Ascending aorta (tissue), 2 donors: Measurements from ENCODE around the gene COMMD1. TPM values are rescaled to one million over a fixed set of nuclear protein-coding genes. Genes with fewer than 3 reads are reported as not detected.

Experiments
- DNase-seq, 2 donors: peaks; one replicate each; pipeline ENCODE4 v3.0.0-alpha.2; 2019; ENCODE audit warnings: low spot score in 2 of 2
- H3K27ac ChIP-seq, 2 donors: fragments of 200-600 bp; sonication (generic); one replicate each; pipeline ENCODE4 v1.5.1; 2016 to 2017; ENCODE audit warnings: mild to moderate bottlenecking in 1 of 2
- H3K27me3 ChIP-seq: fragments of 200-600 bp; sonication (generic); one replicate; pipeline ENCODE4 v1.5.1; 2017
- H3K36me3 ChIP-seq, 2 donors: fragments of 200-600 bp; sonication (generic); one replicate each; pipeline ENCODE4 v1.5.1; 2016
- H3K4me1 ChIP-seq, 2 donors: fragments of 200-600 bp; sonication (generic); one replicate each; pipeline ENCODE4 v1.5.1; 2016 to 2017; ENCODE audit warnings: mild to moderate bottlenecking in 1 of 2
- H3K4me3 ChIP-seq, 2 donors: fragments of 200-600 bp; sonication (generic); one replicate each; pipeline ENCODE4 v1.5.1; 2016 to 2017; ENCODE audit warnings: mild to moderate bottlenecking in 1 of 2
- H3K9me3 ChIP-seq, 2 donors: fragments of 200-600 bp; sonication (generic); one replicate each; pipeline ENCODE4 v1.5.1; 2016
- intact Hi-C: fragments of 100-400 bp; cut with DNase I; formaldehyde crosslinking; loops from one replicate; pipeline ENCODE4 v1.15.1; 2023
- total RNA-seq: library from RNA; depleted of rRNA; stranded (reverse); fragments of >200 nt; gene quantifications from one replicate; pipeline ENCODE4 v1.1.0, GENCODE V29; 2016
- TF ChIP-seq, protein P1 (sequence below), 3 experiments: fragments of 200-600 bp in 2 of 3; fragments of 450-650 bp in 1 of 3; sonication (generic) in 2 of 3; IDR thresholded peaks; one replicate each; pipeline ENCODE4 v1.5.1; 2016 to 2019; ENCODE audit warnings: antibody characterized with exemption in 3 of 3, mild to moderate bottlenecking in 1 of 3, moderate library complexity in 1 of 3

Gene COMMD1
- total RNA-seq, 1 donor from 2014 or later = 31.8 TPM

- Histone ChIP-seq H3K27me3 (no peaks in the 10 kb centered on the region), H3K36me3 (no peaks in the 10 kb centered on the region), H3K4me3 (no peak overlapping the region), H3K27ac (no peak overlapping the region), H3K9me3 (no peaks in the 10 kb centered on the region), H3K4me1 (no peaks in the 10 kb centered on the region)
- intact Hi-C loops = no loop called here
- DNase-seq = no peak
- TF ChIP-seq, protein P1, sequence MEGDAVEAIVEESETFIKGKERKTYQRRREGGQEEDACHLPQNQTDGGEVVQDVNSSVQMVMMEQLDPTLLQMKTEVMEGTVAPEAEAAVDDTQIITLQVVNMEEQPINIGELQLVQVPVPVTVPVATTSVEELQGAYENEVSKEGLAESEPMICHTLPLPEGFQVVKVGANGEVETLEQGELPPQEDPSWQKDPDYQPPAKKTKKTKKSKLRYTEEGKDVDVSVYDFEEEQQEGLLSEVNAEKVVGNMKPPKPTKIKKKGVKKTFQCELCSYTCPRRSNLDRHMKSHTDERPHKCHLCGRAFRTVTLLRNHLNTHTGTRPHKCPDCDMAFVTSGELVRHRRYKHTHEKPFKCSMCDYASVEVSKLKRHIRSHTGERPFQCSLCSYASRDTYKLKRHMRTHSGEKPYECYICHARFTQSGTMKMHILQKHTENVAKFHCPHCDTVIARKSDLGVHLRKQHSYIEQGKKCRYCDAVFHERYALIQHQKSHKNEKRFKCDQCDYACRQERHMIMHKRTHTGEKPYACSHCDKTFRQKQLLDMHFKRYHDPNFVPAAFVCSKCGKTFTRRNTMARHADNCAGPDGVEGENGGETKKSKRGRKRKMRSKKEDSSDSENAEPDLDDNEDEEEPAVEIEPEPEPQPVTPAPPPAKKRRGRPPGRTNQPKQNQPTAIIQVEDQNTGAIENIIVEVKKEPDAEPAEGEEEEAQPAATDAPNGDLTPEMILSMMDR (IDR thresholded peaks at IDR 0.05) = no peak
Observed at GRCh38 chr2:62054916-62055450, 149.5 kb downstream of the COMMD1 start.

DNA sequence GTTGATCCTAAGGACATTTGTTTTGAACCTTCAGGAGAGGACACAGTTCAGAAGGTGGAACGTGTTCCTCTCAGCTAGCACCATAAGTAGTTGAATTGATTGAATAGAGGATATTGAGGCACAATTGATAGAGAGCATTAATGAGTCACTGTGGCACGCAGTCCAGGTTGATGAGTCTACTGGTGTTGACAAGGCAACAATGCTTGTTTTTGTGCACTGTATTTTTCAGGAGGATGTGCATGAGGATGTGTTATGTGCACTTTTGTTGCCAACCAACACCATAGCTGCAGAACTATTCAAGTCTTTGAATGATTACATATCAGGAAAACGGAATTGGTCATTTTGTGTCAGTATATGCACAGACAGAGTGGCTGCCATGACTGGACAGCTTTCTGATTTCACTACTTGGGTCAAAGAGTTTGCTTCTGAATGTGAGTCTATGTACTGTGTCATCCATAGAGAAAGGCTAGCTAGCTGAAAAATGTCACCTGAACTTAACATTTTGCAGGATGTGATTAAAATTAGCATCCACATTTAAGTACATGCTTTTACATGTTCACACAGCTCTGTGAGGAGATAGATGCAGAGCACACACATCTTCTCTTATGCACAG is 150.4 kb downstream of the COMMD1 start:
- TF ChIP-seq, protein P1 (IDR thresholded peaks at IDR 0.05) = no peak
- no peak for DNase-seq
- Histone ChIP-seq H3K36me3 (no peaks in the 10 kb centered on the region), H3K4me1 (no peaks in the 10 kb centered on the region), H3K27me3 (no peaks in the 10 kb centered on the region), H3K9me3 (no peaks in the 10 kb centered on the region), H3K4me3 (no peak overlapping the region), H3K27ac (no peak overlapping the region)
- intact Hi-C loops = no loop called here

DNA sequence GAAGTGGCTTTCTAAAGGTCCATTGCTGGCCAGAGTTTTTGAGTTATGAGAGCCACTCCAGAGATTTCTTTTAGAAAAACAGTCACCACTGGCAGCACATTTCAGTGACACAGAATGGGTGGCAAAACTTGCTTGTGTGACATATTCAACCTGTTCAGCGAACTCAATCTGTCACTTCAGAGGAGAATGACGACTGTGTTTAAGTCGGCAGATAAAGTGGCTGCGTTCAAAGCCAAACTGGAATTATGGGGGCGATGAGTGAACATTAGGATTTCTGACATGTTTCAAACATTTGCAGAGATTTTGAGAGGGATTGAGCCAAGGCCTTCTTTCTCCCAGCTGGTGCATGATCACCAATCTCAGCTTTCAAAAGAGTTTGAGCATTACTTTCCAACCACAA is 150.9 kb downstream of the COMMD1 start:
- TF ChIP-seq, protein P1 (IDR thresholded peaks at IDR 0.05) = no peak
- Histone ChIP-seq H3K9me3 (no peaks in the 10 kb centered on the region), H3K27me3 (no peaks in the 10 kb centered on the region)

DNA sequence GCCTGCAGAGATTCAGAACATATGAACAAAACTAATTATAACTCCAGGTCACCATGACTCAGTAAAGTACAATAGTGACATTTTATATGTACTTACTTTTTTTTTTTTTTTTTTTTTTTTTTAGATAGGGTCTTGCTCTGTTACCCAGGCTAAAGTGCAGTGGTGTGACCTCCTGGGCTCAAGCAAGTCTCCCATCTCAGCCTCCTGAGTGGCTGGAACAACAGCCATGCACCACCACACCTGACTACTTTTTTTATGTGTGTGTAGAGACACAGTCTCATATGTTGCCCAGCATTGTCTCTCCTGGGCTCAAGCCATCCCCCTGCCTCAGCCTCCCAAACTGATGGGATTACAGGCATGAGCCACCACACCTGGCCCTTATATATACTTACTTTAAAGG is 159.8 kb downstream of the COMMD1 start:
- no peak for DNase-seq
- no peaks in the 10 kb centered on the region for H3K9me3 ChIP-seq
- no peaks in the 10 kb centered on the region for H3K4me1 ChIP-seq
- H3K4me3 ChIP-seq = no peak overlapping the region
- no peaks in the 10 kb centered on the region for H3K36me3 ChIP-seq
- no peaks in the 10 kb centered on the region for H3K27me3 ChIP-seq
- intact Hi-C loops = no loop called here
- no peak overlapping the region for H3K27ac ChIP-seq
- TF ChIP-seq, protein P1 (IDR thresholded peaks at IDR 0.05) = no peak

More for the DNA sequence above, 150.9 kb downstream of the COMMD1 start:
- H3K27ac ChIP-seq = no peak overlapping the region
- no peaks in the 10 kb centered on the region for H3K36me3 ChIP-seq
- H3K4me3 ChIP-seq = no peak overlapping the region
- intact Hi-C loops = no loop called here
- no peaks in the 10 kb centered on the region for H3K4me1 ChIP-seq
- no peak for DNase-seq

GRCh38 chr2:62071126-62071598 is 165.7 kb downstream of the COMMD1 start:
- DNase-seq = no peak
- intact Hi-C loops = no loop called here
- Histone ChIP-seq H3K27ac (no peak overlapping the region), H3K27me3 (no peaks in the 10 kb centered on the region), H3K36me3 (no peaks in the 10 kb centered on the region), H3K4me3 (no peak overlapping the region), H3K4me1 (no peaks in the 10 kb centered on the region), H3K9me3 (no peaks in the 10 kb centered on the region)
- TF ChIP-seq, protein P1 (IDR thresholded peaks at IDR 0.05) = no peak
